OCI-LY7 (cell line): ENCODE measurements around the gene GPR55.

Experiments
- CTCF ChIP-seq: fragments of 200-600 bp; sonication (generic); conservative IDR thresholded peaks from 2 replicates; pipeline ENCODE4 v1.5.1; 2014; ENCODE audit warnings: mild to moderate bottlenecking, antibody characterized with exemption, low read length, moderate library complexity, mixed read lengths
- EZH2phosphoT487 ChIP-seq: fragments of 200-600 bp; sonication (generic); IDR thresholded peaks from 2 replicates; pipeline ENCODE4 v1.6.1; 2018; ENCODE audit warnings: low read depth, borderline replicate concordance, mild to moderate bottlenecking, mixed run types, antibody characterized with exemption, low read length, moderate library complexity, mixed read lengths

GRCh38 chr2:230919681-230920080, 5.4 kb downstream of the GPR55 start:
- TF ChIP-seq CTCF (no peak), EZH2phosphoT487 (no peak)
